ENCODE data around the gene ELF4. TPM values are rescaled to one million over a fixed set of nuclear protein-coding genes. Genes with fewer than 3 reads are reported as not detected.

ELF4 gene
- total RNA-seq, 1 experiment from 2014 or later, result 1.9 TPM

- TF ChIP-seq AFF4 (CRISPR knock-in tag; IDR thresholded peaks at IDR 0.05; ENCODE audit: borderline replicate concordance) (no peak), ATF3 (CRISPR knock-in tag; conservative IDR thresholded peaks at IDR 0.05) (no peak), ZNF232 (CRISPR knock-in tag; IDR thresholded peaks at IDR 0.05) (no peak)
Measured at GRCh38 chrX:130020661-130021324, 89.5 kb downstream of the ELF4 start (continued).

GRCh38 chrX:130018143-130018542 lies 92.2 kb downstream of the ELF4 start:
- ATAC-seq, result no peak
- Mint-ChIP-seq H3K27ac (no peak overlapping the region), H3K4me1 (peaks cover 3% of the 10 kb centered on the region; the same call in 1 of the 2 replicates), H3K27me3 (ENCODE audit: low read depth) (no peaks in the 10 kb centered on the region), H3K9me3 (no peaks in the 10 kb centered on the region), H3K36me3 (no peaks in the 10 kb centered on the region), H3K4me3 (no peak overlapping the region)
- ChIA-PET POLR2A (no interaction called here), CTCF (interaction anchor here (0.6 kb wide), 1 partner anchor 102 kb away, joined by 3 read pairs; no protein-coding TSS in a partner anchor)
- TF ChIP-seq KAT7 (CRISPR knock-in tag; IDR thresholded peaks at IDR 0.05; ENCODE audit: borderline replicate concordance) (no peak), NR2C2 (CRISPR knock-in tag; IDR thresholded peaks at IDR 0.05) (no peak), ZNF416 (CRISPR knock-in tag; IDR thresholded peaks at IDR 0.05) (no peak), FOXP4 (CRISPR knock-in tag; IDR thresholded peaks at IDR 0.05) (no peak), PREB (CRISPR knock-in tag; IDR thresholded peaks at IDR 0.05; ENCODE audit: borderline replicate concordance) (no peak), ATF2 (CRISPR knock-in tag; IDR thresholded peaks at IDR 0.05; ENCODE audit: borderline replicate concordance, low read depth) (no peak), ZNF396 (CRISPR knock-in tag; IDR thresholded peaks at IDR 0.05; ENCODE audit: borderline replicate concordance) (no peak), ZNF317 (CRISPR knock-in tag; IDR thresholded peaks at IDR 0.05; ENCODE audit: borderline replicate concordance, low read depth) (no peak), SOX15 (CRISPR knock-in tag; IDR thresholded peaks at IDR 0.05) (no peak), NR3C1 (CRISPR knock-in tag; conservative IDR thresholded peaks at IDR 0.05; ENCODE audit: low read depth) (no peak), E2F1 (CRISPR knock-in tag; IDR thresholded peaks at IDR 0.05) (no peak), TP53 (CRISPR knock-in tag; IDR thresholded peaks at IDR 0.05) (no peak), CDX4 (CRISPR knock-in tag; IDR thresholded peaks at IDR 0.05; ENCODE audit: borderline replicate concordance) (no peak), ETV6 (CRISPR knock-in tag; IDR thresholded peaks at IDR 0.05) (no peak), GTF2I (CRISPR knock-in tag; conservative IDR thresholded peaks at IDR 0.05) (no peak)
- DNase-seq (ENCODE audit: low spot score), result no peak

All from WTC11 (cell line).